PC-3 (cell line): ENCODE measurements around the gene GLYATL1.

Experiments used
- CTCF ChIP-seq: fragments of 300-600 bp; sonication (generic); conservative IDR thresholded peaks from 2 replicates; pipeline ENCODE4 v1.5.1; 2017; ENCODE audit warnings: antibody characterized with exemption, low read depth, mild to moderate bottlenecking, low read length
- EZH2 ChIP-seq: fragments of 300-600 bp; sonication (generic); IDR thresholded peaks from one replicate; pipeline ENCODE4 v1.6.1; 2017; ENCODE audit warnings: antibody characterized with exemption, mild to moderate bottlenecking, low read length; ENCODE audit not compliant: unreplicated experiment
- EZH2phosphoT487 ChIP-seq: fragments of 300-600 bp; sonication (generic); IDR thresholded peaks from 2 replicates; pipeline ENCODE4 v1.6.1; 2018; ENCODE audit warnings: mild to moderate bottlenecking, antibody characterized with exemption, low read length, borderline replicate concordance

- TF ChIP-seq CTCF (no peak), EZH2 (no peak), EZH2phosphoT487 (no peak)
These were observed 5.6 kb upstream of the GLYATL1 start for GRCh38 chr11:58933661-58934060.
